ENCODE measurements around the gene TMEM81. TPM values are rescaled to one million over a fixed set of nuclear protein-coding genes. Genes with fewer than 3 reads are reported as not detected.

TMEM81 gene
- total RNA-seq, 5 donors from 2014 or later (not counting 1 experiment from before 2014, with no cell fraction given): 2.7 to 7.1 (median 5.0) TPM

GRCh38 chr1:205069371-205070125, 14.7 kb downstream of the TMEM81 start:
- Histone ChIP-seq H3K4me1 (ENCODE audit: control insufficient read depth in 1 of 2, extremely low read depth in 1 of 2, insufficient read depth in 2 of 2, low read length in 2 of 2) (no peaks in the 10 kb centered on the region), H3K36me3 (ENCODE audit: control insufficient read depth in 2 of 2, extremely low read depth in 1 of 2, insufficient read depth in 1 of 2, low read length in 1 of 2) (no peaks in the 10 kb centered on the region), H3K9me3 (no peaks in the 10 kb centered on the region), H3K27ac (ENCODE audit: low read length) (no peak overlapping the region), H3K4me3 (ENCODE audit: control insufficient read depth in 1 of 2, extremely low read depth in 1 of 2, low read length in 1 of 2) (no peak overlapping the region), H3K27me3 (replicated peaks in 1 of 2; ENCODE audit: control insufficient read depth in 2 of 2, extremely low read depth in 1 of 2, insufficient read depth in 2 of 2, low read length in 1 of 2) (peaks cover 0 to 4% of the 10 kb centered on the region in 2 experiments)
- H3K4me3 Mint-ChIP-seq: no peak overlapping the region
- H3K4me1 Mint-ChIP-seq: no peaks in the 10 kb centered on the region
- ChIA-PET POLR2A (no interaction called here), CTCF (interaction anchor here in 1 of 2 donors (1.0 kb wide), 1 partner anchor 8 kb away, joined by 3 read pairs; no protein-coding TSS in a partner anchor)
- DNase-seq (no peak), ATAC-seq (replicated peaks in 1 of 4) (no peak)
- H3K36me3 Mint-ChIP-seq: no peaks in the 10 kb centered on the region
- H3K27me3 Mint-ChIP-seq: no peaks in the 10 kb centered on the region
- no peaks in the 10 kb centered on the region for H3K9me3 Mint-ChIP-seq
- WGBS (ENCODE audit: insufficient coverage): 93% methylated on average over 30 of the region's 42 CpGs
- H3K27ac Mint-ChIP-seq: no peak overlapping the region

- Mint-ChIP-seq H3K4me3 (no peak overlapping the region), H3K27me3 (no peaks in the 10 kb centered on the region), H3K36me3 (no peaks in the 10 kb centered on the region), H3K27ac (no peak overlapping the region), H3K9me3 (no peaks in the 10 kb centered on the region), H3K4me1 (no peaks in the 10 kb centered on the region)
- H3K36me3 ChIP-seq (ENCODE audit: control insufficient read depth in 2 of 2, extremely low read depth in 1 of 2, insufficient read depth in 1 of 2, low read length in 1 of 2): no peaks in the 10 kb centered on the region
- H3K9me3 ChIP-seq: no peaks in the 10 kb centered on the region
- WGBS (ENCODE audit: insufficient coverage): no CpG with 5 or more reads among the region's 2 CpGs
- CTCF ChIA-PET: no interaction called here
- peaks cover 0 to 7% of the 10 kb centered on the region in 2 experiments for H3K27me3 ChIP-seq (replicated peaks in 1 of 2; ENCODE audit: control insufficient read depth in 2 of 2, extremely low read depth in 1 of 2, insufficient read depth in 2 of 2, low read length in 1 of 2)
- POLR2A ChIA-PET: no interaction called here
- H3K4me1 ChIP-seq (ENCODE audit: control insufficient read depth in 1 of 2, extremely low read depth in 1 of 2, insufficient read depth in 2 of 2, low read length in 2 of 2): no peaks in the 10 kb centered on the region
- no peak overlapping the region for H3K27ac ChIP-seq (ENCODE audit: low read length)
- H3K4me3 ChIP-seq (ENCODE audit: control insufficient read depth in 1 of 2, extremely low read depth in 1 of 2, low read length in 1 of 2): no peak overlapping the region
- ATAC-seq (replicated peaks in 1 of 4) (no peak), DNase-seq (no peak)
Observed at GRCh38 chr1:205068457-205069040, 15.7 kb downstream of the TMEM81 start.

- Histone ChIP-seq H3K27ac (ENCODE audit: low read length) (no peak overlapping the region), H3K27me3 (replicated peaks in 1 of 2; ENCODE audit: control insufficient read depth in 2 of 2, extremely low read depth in 1 of 2, insufficient read depth in 2 of 2, low read length in 1 of 2) (peaks cover 0 to 7% of the 10 kb centered on the region in 2 experiments), H3K4me3 (ENCODE audit: control insufficient read depth in 1 of 2, extremely low read depth in 1 of 2, low read length in 1 of 2) (no peak overlapping the region), H3K4me1 (ENCODE audit: control insufficient read depth in 1 of 2, extremely low read depth in 1 of 2, insufficient read depth in 2 of 2, low read length in 2 of 2) (no peaks in the 10 kb centered on the region), H3K36me3 (ENCODE audit: control insufficient read depth in 2 of 2, extremely low read depth in 1 of 2, insufficient read depth in 1 of 2, low read length in 1 of 2) (no peaks in the 10 kb centered on the region), H3K9me3 (no peaks in the 10 kb centered on the region)
- Mint-ChIP-seq H3K27ac (no peak overlapping the region), H3K36me3 (no peaks in the 10 kb centered on the region), H3K27me3 (no peaks in the 10 kb centered on the region), H3K9me3 (no peaks in the 10 kb centered on the region), H3K4me3 (no peak overlapping the region), H3K4me1 (no peaks in the 10 kb centered on the region)
- ChIA-PET POLR2A (no interaction called here), CTCF (interaction anchor here in 1 of 2 donors (0.6 kb wide), 1 partner anchor 724 kb away, joined by 3 read pairs; no protein-coding TSS in a partner anchor)
- no peak for DNase-seq
- no peak for ATAC-seq (replicated peaks in 1 of 4)
- WGBS (ENCODE audit: insufficient coverage): no CpG with 5 or more reads among the region's 4 CpGs
Observed at GRCh38 chr1:205068001-205068400, 16.3 kb downstream of the TMEM81 start.

GRCh38 chr1:205067031-205067430, 17.2 kb downstream of the TMEM81 start:
- ATAC-seq (replicated peaks in 1 of 4): no peak
- no peaks in the 10 kb centered on the region for H3K4me1 ChIP-seq (ENCODE audit: control insufficient read depth in 1 of 2, extremely low read depth in 1 of 2, insufficient read depth in 2 of 2, low read length in 2 of 2)
- CTCF ChIA-PET: interaction anchor here in 1 of 2 donors (0.6 kb wide), 1 partner anchor 725 kb away, joined by 3 read pairs; no protein-coding TSS in a partner anchor

GRCh38 chr1:205066141-205066818, 18.0 kb downstream of the TMEM81 start:
- Mint-ChIP-seq H3K36me3 (no peaks in the 10 kb centered on the region), H3K27ac (no peak overlapping the region), H3K4me1 (no peaks in the 10 kb centered on the region), H3K9me3 (no peaks in the 10 kb centered on the region), H3K27me3 (no peaks in the 10 kb centered on the region), H3K4me3 (no peak overlapping the region)
- Histone ChIP-seq H3K27ac (ENCODE audit: low read length) (no peak overlapping the region), H3K9me3 (no peaks in the 10 kb centered on the region), H3K27me3 (replicated peaks in 1 of 2; ENCODE audit: control insufficient read depth in 2 of 2, extremely low read depth in 1 of 2, insufficient read depth in 2 of 2, low read length in 1 of 2) (peaks cover 0 to 7% of the 10 kb centered on the region in 2 experiments), H3K36me3 (ENCODE audit: control insufficient read depth in 2 of 2, extremely low read depth in 1 of 2, insufficient read depth in 1 of 2, low read length in 1 of 2) (no peaks in the 10 kb centered on the region), H3K4me3 (ENCODE audit: control insufficient read depth in 1 of 2, extremely low read depth in 1 of 2, low read length in 1 of 2) (no peak overlapping the region), H3K4me1 (ENCODE audit: control insufficient read depth in 1 of 2, extremely low read depth in 1 of 2, insufficient read depth in 2 of 2, low read length in 2 of 2) (peaks cover 0 to 6% of the 10 kb centered on the region in 2 experiments)
- DNase-seq (no peak), ATAC-seq (replicated peaks in 1 of 4) (no peak)
- WGBS (ENCODE audit: insufficient coverage): 76% methylated on average over 9 of the region's 13 CpGs
- POLR2A ChIA-PET: no interaction called here
- CTCF ChIA-PET: no interaction called here

More at GRCh38 chr1:205067031-205067430, 17.2 kb downstream of the TMEM81 start:
- H3K36me3 Mint-ChIP-seq: no peaks in the 10 kb centered on the region
- H3K27ac Mint-ChIP-seq: no peak overlapping the region
- POLR2A ChIA-PET: no interaction called here
- H3K4me1 Mint-ChIP-seq: no peaks in the 10 kb centered on the region
- Histone ChIP-seq H3K27ac (ENCODE audit: low read length) (no peak overlapping the region), H3K36me3 (ENCODE audit: control insufficient read depth in 2 of 2, extremely low read depth in 1 of 2, insufficient read depth in 1 of 2, low read length in 1 of 2) (no peaks in the 10 kb centered on the region), H3K9me3 (no peaks in the 10 kb centered on the region), H3K27me3 (replicated peaks in 1 of 2; ENCODE audit: control insufficient read depth in 2 of 2, extremely low read depth in 1 of 2, insufficient read depth in 2 of 2, low read length in 1 of 2) (peaks cover 0 to 7% of the 10 kb centered on the region in 2 experiments), H3K4me3 (ENCODE audit: control insufficient read depth in 1 of 2, extremely low read depth in 1 of 2, low read length in 1 of 2) (no peak overlapping the region)
- no peak overlapping the region for H3K4me3 Mint-ChIP-seq
- H3K27me3 Mint-ChIP-seq: no peaks in the 10 kb centered on the region
- 88% methylated on average over 6 of the region's 6 CpGs for WGBS (ENCODE audit: insufficient coverage)
- H3K9me3 Mint-ChIP-seq: no peaks in the 10 kb centered on the region
- no peak for DNase-seq

- no peaks in the 10 kb centered on the region for H3K9me3 Mint-ChIP-seq
- ChIA-PET CTCF (no interaction called here), POLR2A (no interaction called here)
- H3K27me3 Mint-ChIP-seq: no peaks in the 10 kb centered on the region
- Histone ChIP-seq H3K4me3 (ENCODE audit: control insufficient read depth in 1 of 2, extremely low read depth in 1 of 2, low read length in 1 of 2) (no peak overlapping the region), H3K4me1 (ENCODE audit: control insufficient read depth in 1 of 2, extremely low read depth in 1 of 2, insufficient read depth in 2 of 2, low read length in 2 of 2) (peaks cover 0 to 7% of the 10 kb centered on the region in 2 experiments), H3K27me3 (replicated peaks in 1 of 2; ENCODE audit: control insufficient read depth in 2 of 2, extremely low read depth in 1 of 2, insufficient read depth in 2 of 2, low read length in 1 of 2) (peaks cover 0 to 7% of the 10 kb centered on the region in 2 experiments), H3K9me3 (no peaks in the 10 kb centered on the region), H3K36me3 (ENCODE audit: control insufficient read depth in 2 of 2, extremely low read depth in 1 of 2, insufficient read depth in 1 of 2, low read length in 1 of 2) (no peaks in the 10 kb centered on the region), H3K27ac (ENCODE audit: low read length) (no peak overlapping the region)
- no peaks in the 10 kb centered on the region for H3K4me1 Mint-ChIP-seq
- no peak overlapping the region for H3K4me3 Mint-ChIP-seq
- no peaks in the 10 kb centered on the region for H3K36me3 Mint-ChIP-seq
- WGBS (ENCODE audit: insufficient coverage): 92% methylated on average over 12 of the region's 14 CpGs
- no peak for ATAC-seq (replicated peaks in 1 of 4)
- DNase-seq: no peak
- no peak overlapping the region for H3K27ac Mint-ChIP-seq
Observed at GRCh38 chr1:205065666-205066065, 18.6 kb downstream of the TMEM81 start.
